Liver (tissue), 9 donors: ENCODE measurements around the gene CCDC88C. TPM values are rescaled to one million over a fixed set of nuclear protein-coding genes. Genes with fewer than 3 reads are reported as not detected.

Experiments used
- DNase-seq: peaks from one replicate; pipeline ENCODE4 v3.0.0-alpha.2; 2017; ENCODE audit warnings: low spot score
- H3K27ac ChIP-seq, 2 donors: one replicate each; pipeline ENCODE4 v1.7.0; 2013; ENCODE audit warnings: inconsistent platforms in 2 of 2, low read length in 2 of 2, control low read depth in 1 of 2, low read depth in 1 of 2, mild to moderate bottlenecking in 1 of 2
- H3K27me3 ChIP-seq, 4 donors: one replicate each; pipeline versions ENCODE4 v1.6.1 to v1.7.0; 2013; ENCODE audit warnings: low read length in 3 of 4, inconsistent platforms in 1 of 4, mild to moderate bottlenecking in 1 of 4, moderate library complexity in 1 of 4; ENCODE audit not compliant: control insufficient read depth in 4 of 4, insufficient read depth in 4 of 4
- H3K36me3 ChIP-seq, 4 donors: one replicate each; pipeline versions ENCODE4 v1.6.1 to v1.7.0; 2013; ENCODE audit warnings: low read length in 3 of 4, mild to moderate bottlenecking in 3 of 4, low read depth in 1 of 4, moderate library complexity in 1 of 4; ENCODE audit not compliant: control insufficient read depth in 4 of 4, insufficient read depth in 3 of 4
- H3K4me1 ChIP-seq, 4 donors: one replicate each; pipeline versions ENCODE4 v1.6.1 to v1.7.0; 2013; ENCODE audit warnings: low read length in 3 of 4, mild to moderate bottlenecking in 3 of 4, moderate library complexity in 1 of 4; ENCODE audit not compliant: control insufficient read depth in 4 of 4, insufficient read depth in 4 of 4
- H3K4me3 ChIP-seq, 3 donors: one replicate each; pipeline versions ENCODE4 v1.6.1 to v1.7.0; 2013; ENCODE audit warnings: low read length in 3 of 3, control low read depth in 1 of 3, low read depth in 1 of 3, mild to moderate bottlenecking in 1 of 3
- H3K9ac ChIP-seq, 2 donors: one replicate each; pipeline ENCODE4 v1.7.0; 2013; ENCODE audit warnings: low read length in 2 of 2, mild to moderate bottlenecking in 2 of 2, moderate library complexity in 2 of 2, control low read depth in 1 of 2, low read depth in 1 of 2
- H3K9me3 ChIP-seq, 4 donors: one replicate each; pipeline versions ENCODE4 v1.6.1 to v1.7.0; 2013; ENCODE audit warnings: low read length in 3 of 4; ENCODE audit not compliant: control insufficient read depth in 4 of 4
- EGR1 ChIP-seq, 2 donors: IDR thresholded peaks; 2 replicates each; pipeline ENCODE4 v1.6.1; 2016 to 2018; ENCODE audit warnings: antibody characterized with exemption in 2 of 2, low read depth in 2 of 2
- FOXA1 ChIP-seq: IDR thresholded peaks from 2 replicates; pipeline ENCODE4 v1.6.1; 2016; ENCODE audit warnings: antibody characterized with exemption
- FOXA2 ChIP-seq: IDR thresholded peaks from 2 replicates; pipeline ENCODE4 v1.6.1; 2016; ENCODE audit warnings: antibody characterized with exemption
- GABPA ChIP-seq, 2 donors: IDR thresholded peaks in 1 of 2; conservative IDR thresholded peaks in 1 of 2; 2 replicates each; pipeline ENCODE4 v1.6.1; 2016; ENCODE audit warnings: antibody characterized with exemption in 2 of 2, mild to moderate bottlenecking in 1 of 2, moderate library complexity in 1 of 2
- HNF4A ChIP-seq, 2 donors: conservative IDR thresholded peaks; 2 replicates each; pipeline ENCODE4 v1.6.1; 2016; ENCODE audit warnings: antibody characterized with exemption in 2 of 2, mild to moderate bottlenecking in 2 of 2
- HNF4G ChIP-seq: IDR thresholded peaks from 2 replicates; pipeline ENCODE4 v1.6.1; 2016; ENCODE audit warnings: antibody characterized with exemption
- JUND ChIP-seq, 2 donors: IDR thresholded peaks; 2 replicates each; pipeline ENCODE4 v1.6.1; 2016; ENCODE audit warnings: antibody characterized with exemption in 2 of 2
- NR2F2 ChIP-seq: IDR thresholded peaks from 2 replicates; pipeline ENCODE4 v1.6.1; 2016; ENCODE audit warnings: antibody characterized with exemption
- RAD21 ChIP-seq, 2 donors: IDR thresholded peaks; 2 replicates each; pipeline ENCODE4 v1.6.1; 2016; ENCODE audit warnings: antibody characterized with exemption in 2 of 2, mild to moderate bottlenecking in 2 of 2
- RXRA ChIP-seq, 2 donors: IDR thresholded peaks; 2 replicates each; pipeline ENCODE4 v1.6.1; 2017 to 2018; ENCODE audit warnings: antibody characterized with exemption in 2 of 2, mild to moderate bottlenecking in 1 of 2
- SP1 ChIP-seq: IDR thresholded peaks from 2 replicates; pipeline ENCODE4 v1.6.1; 2018; ENCODE audit warnings: antibody characterized with exemption, mild to moderate bottlenecking
- TAF1 ChIP-seq: conservative IDR thresholded peaks from 2 replicates; pipeline ENCODE4 v1.6.1; 2016; ENCODE audit warnings: antibody characterized with exemption, mild to moderate bottlenecking
- WGBS: extraction: QIAGEN DNeasy Blood & Tissue Kit; methylation state at CpG from one replicate; pipeline ENCODE4 v1.1.7; 2013; 5-methylcytosine and 5-hydroxymethylcytosine counted together
- polyA plus RNA-seq, 2 donors: library from polyadenylated mRNA; stranded (reverse) in 1 of 2; unstranded in 1 of 2; fragments of 200-250 nt in 1 of 2; fragments of >200 nt in 1 of 2; fragmentation: Nextera tagmentation in 1 of 2; extraction: Ambion mirVana in 1 of 2; gene quantifications; one replicate each; pipeline versions ENCODE4 v1.2.1 to v1.2.3, GENCODE V29; 2013 to 2015
- total RNA-seq, 2 donors: library from RNA; depleted of rRNA; stranded (reverse); fragments of >200 nt; gene quantifications; one replicate each; pipeline ENCODE4 v1.2.3, GENCODE V29; 2014
- TF ChIP-seq, protein P1 (sequence below): IDR thresholded peaks from 2 replicates; pipeline ENCODE4 v1.6.1; 2016; ENCODE audit warnings: antibody characterized with exemption
- TF ChIP-seq, protein P2 (sequence below): fragments of 150-350 bp; IDR thresholded peaks from 2 replicates; pipeline ENCODE4 v1.5.1; 2017; ENCODE audit warnings: improper control_type of control experiment, low read depth, low read length; ENCODE audit not compliant: missing input control
- TF ChIP-seq, protein P3 (sequence below): IDR thresholded peaks from 2 replicates; pipeline ENCODE4 v1.6.1; 2016; ENCODE audit warnings: antibody characterized with exemption
- TF ChIP-seq, protein P4 (sequence below): IDR thresholded peaks from 2 replicates; pipeline ENCODE4 v1.6.1; 2016; ENCODE audit warnings: antibody characterized with exemption
- donor health status: healthy.
- donor health status: healthy.
- donor health status: healthy.
- donor health status: healthy.
- donor health status: healthy.

The CCDC88C gene
- total and polyA plus RNA-seq, 4 donors = 1.3 to 10.8 (median 4.0) TPM

DNA sequence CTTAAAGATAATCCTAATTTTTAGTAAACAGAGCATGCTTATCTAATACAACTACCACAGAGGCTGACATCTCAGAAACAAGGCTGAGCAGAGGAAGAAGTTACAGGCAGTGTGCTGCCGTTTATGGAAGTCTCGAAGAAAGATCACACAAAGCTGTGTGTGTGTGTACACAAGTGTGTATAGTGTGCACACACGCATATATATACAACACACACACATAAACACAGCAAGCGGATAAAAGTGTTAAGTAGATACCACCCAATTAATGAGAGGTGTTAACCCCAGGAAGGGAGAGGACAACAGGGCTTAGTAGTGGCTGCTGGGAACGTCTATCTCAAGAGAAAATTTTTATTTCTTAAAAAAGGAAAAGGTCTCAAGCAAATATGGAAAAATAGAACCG is 15.3 kb downstream of the CCDC88C start:
- H3K9me3 ChIP-seq = no peaks in the 10 kb centered on the region
- H3K27ac ChIP-seq = no peak overlapping the region
- WGBS = 54% methylated on average over 6 of the region's 6 CpGs
- H3K4me1 ChIP-seq = peaks cover 2 to 10% (median 4%) of the 10 kb centered on the region in 4 donors
- peaks cover 0 to 2% (median under 1%) of the 10 kb centered on the region in 4 donors for H3K36me3 ChIP-seq
- no peaks in the 10 kb centered on the region for H3K27me3 ChIP-seq
- DNase-seq = no peak
- no peak overlapping the region for H3K4me3 ChIP-seq
- TF ChIP-seq, protein P1, sequence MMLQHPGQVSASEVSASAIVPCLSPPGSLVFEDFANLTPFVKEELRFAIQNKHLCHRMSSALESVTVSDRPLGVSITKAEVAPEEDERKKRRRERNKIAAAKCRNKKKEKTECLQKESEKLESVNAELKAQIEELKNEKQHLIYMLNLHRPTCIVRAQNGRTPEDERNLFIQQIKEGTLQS = no peak
- TF ChIP-seq, protein P2, sequence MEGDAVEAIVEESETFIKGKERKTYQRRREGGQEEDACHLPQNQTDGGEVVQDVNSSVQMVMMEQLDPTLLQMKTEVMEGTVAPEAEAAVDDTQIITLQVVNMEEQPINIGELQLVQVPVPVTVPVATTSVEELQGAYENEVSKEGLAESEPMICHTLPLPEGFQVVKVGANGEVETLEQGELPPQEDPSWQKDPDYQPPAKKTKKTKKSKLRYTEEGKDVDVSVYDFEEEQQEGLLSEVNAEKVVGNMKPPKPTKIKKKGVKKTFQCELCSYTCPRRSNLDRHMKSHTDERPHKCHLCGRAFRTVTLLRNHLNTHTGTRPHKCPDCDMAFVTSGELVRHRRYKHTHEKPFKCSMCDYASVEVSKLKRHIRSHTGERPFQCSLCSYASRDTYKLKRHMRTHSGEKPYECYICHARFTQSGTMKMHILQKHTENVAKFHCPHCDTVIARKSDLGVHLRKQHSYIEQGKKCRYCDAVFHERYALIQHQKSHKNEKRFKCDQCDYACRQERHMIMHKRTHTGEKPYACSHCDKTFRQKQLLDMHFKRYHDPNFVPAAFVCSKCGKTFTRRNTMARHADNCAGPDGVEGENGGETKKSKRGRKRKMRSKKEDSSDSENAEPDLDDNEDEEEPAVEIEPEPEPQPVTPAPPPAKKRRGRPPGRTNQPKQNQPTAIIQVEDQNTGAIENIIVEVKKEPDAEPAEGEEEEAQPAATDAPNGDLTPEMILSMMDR = no peak
- TF ChIP-seq FOXA1 = no peak
- no peak for TF ChIP-seq TAF1
- no peak for TF ChIP-seq SP1
- TF ChIP-seq FOXA2 = no peak
- no peak for TF ChIP-seq HNF4A (conservative IDR thresholded peaks at IDR 0.05)
- TF ChIP-seq NR2F2 = no peak
- no peak overlapping the region for H3K9ac ChIP-seq

DNA sequence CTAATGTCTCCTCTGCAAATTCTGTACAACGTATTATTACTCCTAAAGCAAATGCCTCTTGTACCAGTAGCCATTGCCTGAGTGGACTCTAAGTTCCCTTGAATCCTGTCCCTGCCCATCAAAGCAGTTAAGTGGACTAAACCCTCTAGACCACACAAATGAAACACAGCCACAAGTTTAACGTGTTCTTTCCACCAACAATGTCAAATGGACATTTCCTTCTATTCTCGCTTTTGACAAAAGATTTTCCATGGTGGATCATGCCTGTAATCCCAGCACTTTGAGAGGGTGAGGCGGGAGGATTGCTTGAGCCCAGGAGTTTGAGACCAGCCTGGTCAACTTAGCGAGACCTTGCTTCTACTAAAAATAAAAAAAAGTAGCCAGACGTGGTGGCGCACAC is 15.9 kb downstream of the CCDC88C start:
- no peak for DNase-seq
- Histone ChIP-seq H3K4me3 (no peak overlapping the region), H3K9ac (no peak overlapping the region), H3K27ac (no peak overlapping the region), H3K27me3 (no peaks in the 10 kb centered on the region), H3K4me1 (peaks cover 3 to 16% (median 9%) of the 10 kb centered on the region in 4 donors), H3K9me3 (no peaks in the 10 kb centered on the region), H3K36me3 (no peaks in the 10 kb centered on the region)
- WGBS = 88% methylated on average over 7 of the region's 7 CpGs
- TF ChIP-seq RAD21 (IDR thresholded peaks at IDR 0.05) = no peak
- TF ChIP-seq, protein P1 = no peak
- TF ChIP-seq, protein P2 = no peak
- TF ChIP-seq JUND (IDR thresholded peaks at IDR 0.05) = no peak
- TF ChIP-seq, protein P3, sequence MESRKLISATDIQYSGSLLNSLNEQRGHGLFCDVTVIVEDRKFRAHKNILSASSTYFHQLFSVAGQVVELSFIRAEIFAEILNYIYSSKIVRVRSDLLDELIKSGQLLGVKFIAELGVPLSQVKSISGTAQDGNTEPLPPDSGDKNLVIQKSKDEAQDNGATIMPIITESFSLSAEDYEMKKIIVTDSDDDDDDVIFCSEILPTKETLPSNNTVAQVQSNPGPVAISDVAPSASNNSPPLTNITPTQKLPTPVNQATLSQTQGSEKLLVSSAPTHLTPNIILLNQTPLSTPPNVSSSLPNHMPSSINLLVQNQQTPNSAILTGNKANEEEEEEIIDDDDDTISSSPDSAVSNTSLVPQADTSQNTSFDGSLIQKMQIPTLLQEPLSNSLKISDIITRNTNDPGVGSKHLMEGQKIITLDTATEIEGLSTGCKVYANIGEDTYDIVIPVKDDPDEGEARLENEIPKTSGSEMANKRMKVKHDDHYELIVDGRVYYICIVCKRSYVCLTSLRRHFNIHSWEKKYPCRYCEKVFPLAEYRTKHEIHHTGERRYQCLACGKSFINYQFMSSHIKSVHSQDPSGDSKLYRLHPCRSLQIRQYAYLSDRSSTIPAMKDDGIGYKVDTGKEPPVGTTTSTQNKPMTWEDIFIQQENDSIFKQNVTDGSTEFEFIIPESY = no peak
- TF ChIP-seq FOXA1 = no peak
- TF ChIP-seq GABPA (IDR thresholded peaks at IDR 0.05 in 1 of 2, conservative IDR thresholded peaks at IDR 0.05 in 1 of 2) = no peak
- TF ChIP-seq FOXA2 = no peak
- no peak for TF ChIP-seq HNF4A (conservative IDR thresholded peaks at IDR 0.05)
- TF ChIP-seq HNF4G = no peak
- no peak for TF ChIP-seq SP1
- TF ChIP-seq RXRA (IDR thresholded peaks at IDR 0.05) = no peak
- no peak for TF ChIP-seq EGR1 (IDR thresholded peaks at IDR 0.05; ENCODE audit: low read depth in 2 of 2)
- TF ChIP-seq TAF1 = no peak
- TF ChIP-seq, protein P4, sequence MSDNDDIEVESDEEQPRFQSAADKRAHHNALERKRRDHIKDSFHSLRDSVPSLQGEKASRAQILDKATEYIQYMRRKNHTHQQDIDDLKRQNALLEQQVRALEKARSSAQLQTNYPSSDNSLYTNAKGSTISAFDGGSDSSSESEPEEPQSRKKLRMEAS = no peak
- TF ChIP-seq NR2F2 = no peak
